WTC11 (cell line): Measurements from ENCODE around the gene RPH3AL.

Source experiments
- ATF1 ChIP-seq: sonication (generic); formaldehyde crosslinking; IDR thresholded peaks from 2 replicates; pipeline ENCODE4 v1.8.1; 2023; ENCODE audit warnings: mild to moderate bottlenecking, moderate library complexity, missing genetic modification reagents
- CREM ChIP-seq: sonication (generic); formaldehyde crosslinking; IDR thresholded peaks from 2 replicates; pipeline ENCODE4 v1.8.1; 2022; ENCODE audit warnings: mild to moderate bottlenecking, missing genetic modification reagents, moderate library complexity
- FOXP1 ChIP-seq: sonication (generic); formaldehyde crosslinking; IDR thresholded peaks from 2 replicates; pipeline ENCODE4 v1.8.0; 2022; ENCODE audit warnings: missing genetic modification reagents, mild to moderate bottlenecking, moderate library complexity, borderline replicate concordance
- NR1H2 ChIP-seq: sonication (generic); formaldehyde crosslinking; IDR thresholded peaks from 2 replicates; pipeline ENCODE4 v1.9.0; 2021; ENCODE audit warnings: mild to moderate bottlenecking, moderate library complexity, missing genetic modification reagents
- NR2C2 ChIP-seq: sonication (generic); formaldehyde crosslinking; IDR thresholded peaks from 2 replicates; pipeline ENCODE4 v1.8.0; 2022; ENCODE audit warnings: mild to moderate bottlenecking, missing genetic modification reagents
- SP1 ChIP-seq: sonication (generic); formaldehyde crosslinking; conservative IDR thresholded peaks from 2 replicates; pipeline ENCODE4 v1.8.1; 2022; ENCODE audit warnings: missing genetic modification reagents
- TCF7 ChIP-seq: sonication (generic); formaldehyde crosslinking; IDR thresholded peaks from 2 replicates; pipeline ENCODE4 v1.8.0; 2022; ENCODE audit warnings: mild to moderate bottlenecking, low read depth, missing genetic modification reagents, moderate library complexity
- ZNF138 ChIP-seq: sonication (generic); formaldehyde crosslinking; conservative IDR thresholded peaks from 2 replicates; pipeline ENCODE4 v1.8.1; 2022; ENCODE audit warnings: mild to moderate bottlenecking, moderate library complexity, missing genetic modification reagents
- TF ChIP-seq, protein P1 (sequence below): sonication (generic); formaldehyde crosslinking; IDR thresholded peaks from 2 replicates; pipeline ENCODE4 v1.8.0; 2022; ENCODE audit warnings: mild to moderate bottlenecking, missing genetic modification reagents
- TF ChIP-seq, protein P2 (sequence below): fragments of 200-600 bp; IDR thresholded peaks from 2 replicates; pipeline ENCODE4 v1.8.0; 2022; ENCODE audit warnings: antibody characterized with exemption
- TF ChIP-seq, protein P3 (sequence below): sonication (generic); formaldehyde crosslinking; IDR thresholded peaks from 2 replicates; pipeline ENCODE4 v1.8.1; 2023; ENCODE audit warnings: mild to moderate bottlenecking, missing genetic modification reagents
- TF ChIP-seq, protein P4 (sequence below): sonication (generic); formaldehyde crosslinking; IDR thresholded peaks from 2 replicates; pipeline ENCODE4 v1.8.1; 2023; ENCODE audit warnings: mild to moderate bottlenecking, missing genetic modification reagents, moderate library complexity

DNA sequence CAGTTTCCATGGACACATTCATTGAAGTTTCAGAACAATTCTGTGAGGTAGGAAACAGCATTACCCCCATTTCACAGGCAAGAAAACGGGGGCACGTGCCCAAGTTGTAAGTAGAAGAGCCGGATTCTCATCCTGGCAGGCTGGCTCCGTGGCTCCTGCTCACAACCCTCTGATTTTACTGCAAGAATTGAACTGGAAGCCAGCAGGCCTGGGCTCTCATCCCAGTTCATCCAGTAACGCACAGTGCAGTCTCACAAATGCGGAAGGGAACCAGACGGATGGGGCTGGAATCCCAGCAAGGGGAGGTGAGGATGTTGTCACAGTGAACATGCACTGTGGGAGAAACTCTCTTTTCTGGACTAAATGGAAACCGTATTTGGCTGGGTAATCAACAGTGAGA, 130.4 kb downstream of the RPH3AL start:
- TF ChIP-seq ZNF138 (CRISPR knock-in tag) (no peak), NR2C2 (CRISPR knock-in tag) (no peak), TCF7 (CRISPR knock-in tag) (no peak), NR1H2 (CRISPR knock-in tag) (no peak), ATF1 (CRISPR knock-in tag) (no peak), FOXP1 (CRISPR knock-in tag) (no peak), CREM (no peak), SP1 (CRISPR knock-in tag) (no peak)
- TF ChIP-seq, protein P1, sequence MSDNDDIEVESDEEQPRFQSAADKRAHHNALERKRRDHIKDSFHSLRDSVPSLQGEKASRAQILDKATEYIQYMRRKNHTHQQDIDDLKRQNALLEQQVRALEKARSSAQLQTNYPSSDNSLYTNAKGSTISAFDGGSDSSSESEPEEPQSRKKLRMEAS (CRISPR knock-in tag): no peak
- TF ChIP-seq, protein P2, sequence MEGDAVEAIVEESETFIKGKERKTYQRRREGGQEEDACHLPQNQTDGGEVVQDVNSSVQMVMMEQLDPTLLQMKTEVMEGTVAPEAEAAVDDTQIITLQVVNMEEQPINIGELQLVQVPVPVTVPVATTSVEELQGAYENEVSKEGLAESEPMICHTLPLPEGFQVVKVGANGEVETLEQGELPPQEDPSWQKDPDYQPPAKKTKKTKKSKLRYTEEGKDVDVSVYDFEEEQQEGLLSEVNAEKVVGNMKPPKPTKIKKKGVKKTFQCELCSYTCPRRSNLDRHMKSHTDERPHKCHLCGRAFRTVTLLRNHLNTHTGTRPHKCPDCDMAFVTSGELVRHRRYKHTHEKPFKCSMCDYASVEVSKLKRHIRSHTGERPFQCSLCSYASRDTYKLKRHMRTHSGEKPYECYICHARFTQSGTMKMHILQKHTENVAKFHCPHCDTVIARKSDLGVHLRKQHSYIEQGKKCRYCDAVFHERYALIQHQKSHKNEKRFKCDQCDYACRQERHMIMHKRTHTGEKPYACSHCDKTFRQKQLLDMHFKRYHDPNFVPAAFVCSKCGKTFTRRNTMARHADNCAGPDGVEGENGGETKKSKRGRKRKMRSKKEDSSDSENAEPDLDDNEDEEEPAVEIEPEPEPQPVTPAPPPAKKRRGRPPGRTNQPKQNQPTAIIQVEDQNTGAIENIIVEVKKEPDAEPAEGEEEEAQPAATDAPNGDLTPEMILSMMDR: no peak
- TF ChIP-seq, protein P3, sequence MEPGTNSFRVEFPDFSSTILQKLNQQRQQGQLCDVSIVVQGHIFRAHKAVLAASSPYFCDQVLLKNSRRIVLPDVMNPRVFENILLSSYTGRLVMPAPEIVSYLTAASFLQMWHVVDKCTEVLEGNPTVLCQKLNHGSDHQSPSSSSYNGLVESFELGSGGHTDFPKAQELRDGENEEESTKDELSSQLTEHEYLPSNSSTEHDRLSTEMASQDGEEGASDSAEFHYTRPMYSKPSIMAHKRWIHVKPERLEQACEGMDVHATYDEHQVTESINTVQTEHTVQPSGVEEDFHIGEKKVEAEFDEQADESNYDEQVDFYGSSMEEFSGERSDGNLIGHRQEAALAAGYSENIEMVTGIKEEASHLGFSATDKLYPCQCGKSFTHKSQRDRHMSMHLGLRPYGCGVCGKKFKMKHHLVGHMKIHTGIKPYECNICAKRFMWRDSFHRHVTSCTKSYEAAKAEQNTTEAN (CRISPR knock-in tag): no peak
- TF ChIP-seq, protein P4, sequence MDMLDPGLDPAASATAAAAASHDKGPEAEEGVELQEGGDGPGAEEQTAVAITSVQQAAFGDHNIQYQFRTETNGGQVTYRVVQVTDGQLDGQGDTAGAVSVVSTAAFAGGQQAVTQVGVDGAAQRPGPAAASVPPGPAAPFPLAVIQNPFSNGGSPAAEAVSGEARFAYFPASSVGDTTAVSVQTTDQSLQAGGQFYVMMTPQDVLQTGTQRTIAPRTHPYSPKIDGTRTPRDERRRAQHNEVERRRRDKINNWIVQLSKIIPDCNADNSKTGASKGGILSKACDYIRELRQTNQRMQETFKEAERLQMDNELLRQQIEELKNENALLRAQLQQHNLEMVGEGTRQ (CRISPR knock-in tag): no peak
